Uterus (tissue), 4 donors: ENCODE results near the gene RNF166. TPM values are rescaled to one million over a fixed set of nuclear protein-coding genes. Genes with fewer than 3 reads are reported as not detected.

ENCODE experiments used
- DNase-seq, 2 donors: peaks; one replicate each; pipeline ENCODE4 v3.0.0-alpha.2; 2019 to 2020
- H3K27ac ChIP-seq, 2 donors: fragments of 200-600 bp; sonication (generic); 1 replicate in 1 of 2; 2 replicates in 1 of 2; pipeline ENCODE4 v1.5.1; 2016 to 2018
- H3K27me3 ChIP-seq, 2 donors: fragments of 200-600 bp; sonication (generic); one replicate each; pipeline ENCODE4 v1.5.1; 2018 to 2019; ENCODE audit warnings: control low read depth in 1 of 2
- H3K36me3 ChIP-seq, 2 donors: fragments of 200-600 bp; sonication (generic); one replicate each; pipeline ENCODE4 v1.5.1; 2019; ENCODE audit warnings: control low read depth in 1 of 2
- H3K4me1 ChIP-seq, 2 donors: fragments of 200-600 bp; sonication (generic); one replicate each; pipeline ENCODE4 v1.5.1; 2018 to 2019; ENCODE audit warnings: control low read depth in 1 of 2
- H3K4me3 ChIP-seq, 2 donors: fragments of 200-600 bp; sonication (generic); 1 replicate in 1 of 2; 2 replicates in 1 of 2; pipeline ENCODE4 v1.5.1; 2018 to 2019; ENCODE audit warnings: mild to moderate bottlenecking in 1 of 2
- H3K9me3 ChIP-seq, 2 donors: fragments of 200-600 bp; sonication (generic); one replicate each; pipeline ENCODE4 v1.5.1; 2019; ENCODE audit warnings: control low read depth in 1 of 2
- POLR2A ChIP-seq, 2 donors: fragments of 450-650 bp; IDR thresholded peaks; one replicate each; pipeline ENCODE4 v1.6.1; 2016; ENCODE audit warnings: antibody characterized with exemption in 2 of 2, mild to moderate bottlenecking in 1 of 2, moderate library complexity in 1 of 2
- intact Hi-C: fragments of 100-400 bp; cut with DNase I; formaldehyde crosslinking; loops from one replicate; pipeline ENCODE4 v1.15.1; 2023; ENCODE audit warnings: low total_unique reads
- total RNA-seq, 4 donors: library from RNA; depleted of rRNA in 3 of 4; stranded (reverse); fragments of >200 nt in 3 of 4; gene quantifications; one replicate each; pipeline versions ENCODE4 v1.1.0 to v1.2.4, GENCODE V29; 2014 to 2023
- TF ChIP-seq, protein P1 (sequence below), 4 experiments: fragments of 200-600 bp in 2 of 4; fragments of 450-650 bp in 2 of 4; sonication (generic) in 2 of 4; IDR thresholded peaks; one replicate each; pipeline ENCODE4 v1.5.1; 2016 to 2019; ENCODE audit warnings: antibody characterized with exemption in 4 of 4, mild to moderate bottlenecking in 2 of 4, moderate library complexity in 1 of 4
- donor health status: DM: yes; HTN: yes; CAD: no.

Gene RNF166
- total RNA-seq, 4 donors from 2014 or later: 14.2 to 33.2 (median 20.0) TPM

DNA sequence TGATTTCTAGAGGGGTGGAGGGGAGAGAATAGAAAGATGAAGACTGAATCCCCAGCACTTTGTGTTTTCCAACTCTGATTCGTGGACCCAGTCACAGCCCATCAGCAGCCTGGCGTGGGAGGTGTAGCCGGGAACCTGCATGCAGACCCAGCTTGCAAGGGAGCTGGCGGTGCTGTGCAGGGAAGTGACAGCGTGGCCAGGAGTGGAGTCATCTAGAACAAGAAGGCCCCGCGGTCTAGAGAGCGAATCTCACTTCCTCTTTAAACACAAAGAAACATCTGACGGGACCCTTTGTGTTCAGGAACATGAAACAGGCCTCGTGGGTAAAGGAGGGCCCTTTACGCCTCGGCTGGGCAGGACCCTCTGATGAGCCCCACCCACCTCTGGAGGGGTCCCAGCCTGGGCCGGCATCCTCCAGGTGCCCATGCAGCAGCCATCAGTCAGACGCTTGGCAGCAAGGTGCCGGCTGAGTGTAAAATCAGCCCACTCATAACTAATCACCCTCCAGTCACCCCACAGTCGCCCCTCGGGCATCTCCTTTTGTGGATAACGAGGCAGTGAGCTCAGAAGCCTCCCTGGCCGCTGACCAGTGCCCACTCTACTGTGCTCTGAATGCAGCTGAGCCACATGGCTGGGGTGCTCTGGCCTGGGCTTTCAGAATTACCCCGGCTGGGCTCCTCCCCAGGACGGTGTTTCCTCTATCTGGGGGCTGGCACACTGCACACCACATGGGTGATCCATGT is 24.3 kb downstream of the RNF166 start:
- Histone ChIP-seq H3K27me3 (peaks cover 15 to 29% of the 10 kb centered on the region in 2 donors), H3K4me3 (no peak overlapping the region), H3K9me3 (no peaks in the 10 kb centered on the region), H3K4me1 (peaks cover 0 to 16% of the 10 kb centered on the region in 2 donors), H3K27ac (no peak overlapping the region), H3K36me3 (no peaks in the 10 kb centered on the region)
- TF ChIP-seq, protein P1, sequence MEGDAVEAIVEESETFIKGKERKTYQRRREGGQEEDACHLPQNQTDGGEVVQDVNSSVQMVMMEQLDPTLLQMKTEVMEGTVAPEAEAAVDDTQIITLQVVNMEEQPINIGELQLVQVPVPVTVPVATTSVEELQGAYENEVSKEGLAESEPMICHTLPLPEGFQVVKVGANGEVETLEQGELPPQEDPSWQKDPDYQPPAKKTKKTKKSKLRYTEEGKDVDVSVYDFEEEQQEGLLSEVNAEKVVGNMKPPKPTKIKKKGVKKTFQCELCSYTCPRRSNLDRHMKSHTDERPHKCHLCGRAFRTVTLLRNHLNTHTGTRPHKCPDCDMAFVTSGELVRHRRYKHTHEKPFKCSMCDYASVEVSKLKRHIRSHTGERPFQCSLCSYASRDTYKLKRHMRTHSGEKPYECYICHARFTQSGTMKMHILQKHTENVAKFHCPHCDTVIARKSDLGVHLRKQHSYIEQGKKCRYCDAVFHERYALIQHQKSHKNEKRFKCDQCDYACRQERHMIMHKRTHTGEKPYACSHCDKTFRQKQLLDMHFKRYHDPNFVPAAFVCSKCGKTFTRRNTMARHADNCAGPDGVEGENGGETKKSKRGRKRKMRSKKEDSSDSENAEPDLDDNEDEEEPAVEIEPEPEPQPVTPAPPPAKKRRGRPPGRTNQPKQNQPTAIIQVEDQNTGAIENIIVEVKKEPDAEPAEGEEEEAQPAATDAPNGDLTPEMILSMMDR (IDR thresholded peaks at IDR 0.05): no peak
- TF ChIP-seq POLR2A (IDR thresholded peaks at IDR 0.05): no peak
- intact Hi-C loops: no loop called here
- no peak for DNase-seq

DNA sequence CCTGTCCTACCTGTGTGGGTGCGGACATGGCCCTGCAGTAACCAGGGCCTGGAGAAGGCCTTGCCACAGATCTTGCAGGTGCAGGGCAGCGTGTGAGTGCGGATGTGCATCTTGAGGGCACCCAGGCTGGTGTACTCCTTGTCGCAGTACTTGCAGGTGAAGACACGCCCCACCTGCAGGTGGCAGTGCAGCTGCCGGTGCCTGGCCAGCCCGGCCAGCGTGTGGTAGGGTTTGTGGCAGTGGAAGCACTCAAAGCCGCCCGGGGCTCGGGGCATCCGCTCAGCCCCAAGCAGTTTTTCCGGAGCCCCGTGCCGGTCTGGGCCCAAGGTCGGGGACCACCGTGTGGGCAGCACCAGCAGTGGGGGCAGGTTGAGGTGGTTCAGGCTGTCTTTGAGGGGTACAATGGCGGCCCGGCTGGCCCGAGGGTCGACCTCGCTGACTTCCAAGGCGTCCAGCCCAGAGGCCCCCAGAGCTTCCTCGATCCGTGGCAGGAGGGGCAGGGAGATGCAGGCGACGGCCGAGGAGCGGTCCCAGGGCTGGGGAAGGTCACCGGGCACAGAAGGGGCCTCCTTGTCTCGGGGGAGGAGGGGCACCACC is 25.0 kb downstream of the RNF166 start:
- Histone ChIP-seq H3K4me3 (no peak overlapping the region), H3K27me3 (peaks cover 13 to 29% of the 10 kb centered on the region in 2 donors), H3K4me1 (peaks cover 0 to 9% of the 10 kb centered on the region in 2 donors), H3K27ac (no peak overlapping the region), H3K9me3 (no peaks in the 10 kb centered on the region), H3K36me3 (no peaks in the 10 kb centered on the region)
- no peak for TF ChIP-seq POLR2A (IDR thresholded peaks at IDR 0.05)
- TF ChIP-seq, protein P1 (IDR thresholded peaks at IDR 0.05): no peak
- DNase-seq: no peak
- intact Hi-C loops: no loop called here

DNA sequence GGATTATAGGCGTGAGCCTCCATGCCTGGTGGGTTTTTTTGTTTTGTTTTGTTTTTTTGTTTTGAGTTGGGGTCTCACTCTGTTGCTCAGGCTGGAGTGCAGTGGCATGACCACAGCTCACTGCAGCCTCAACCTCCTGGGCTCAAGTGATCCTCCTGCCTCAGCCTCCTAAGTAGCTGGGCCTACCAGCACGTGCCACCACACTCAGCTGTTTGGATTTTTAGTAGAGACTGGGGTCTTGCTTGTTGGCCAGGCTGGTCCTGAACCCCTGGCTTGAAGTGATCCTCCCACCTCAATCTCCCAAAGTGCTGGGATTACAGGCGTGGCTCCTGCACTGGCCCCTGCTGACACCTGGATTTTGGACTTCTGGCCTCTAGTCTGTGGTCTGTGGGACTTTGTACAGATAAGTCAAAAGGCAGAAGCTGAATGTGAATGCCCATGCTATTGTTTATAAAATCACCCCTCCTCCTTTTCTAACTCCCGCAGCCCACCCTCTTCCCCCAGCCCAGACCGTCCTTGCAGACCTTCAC is 25.6 kb downstream of the RNF166 start:
- no peak for DNase-seq
- H3K36me3 ChIP-seq: no peaks in the 10 kb centered on the region
- no peak overlapping the region for H3K27ac ChIP-seq
- H3K4me1 ChIP-seq: peaks cover 0 to 3% of the 10 kb centered on the region in 2 donors
- no peak overlapping the region for H3K4me3 ChIP-seq
- H3K9me3 ChIP-seq: no peaks in the 10 kb centered on the region
- H3K27me3 ChIP-seq: peaks cover 8 to 28% of the 10 kb centered on the region in 2 donors
- TF ChIP-seq, protein P1 (IDR thresholded peaks at IDR 0.05): no peak
- no peak for TF ChIP-seq POLR2A (IDR thresholded peaks at IDR 0.05)
- intact Hi-C loops: no loop called here

DNA sequence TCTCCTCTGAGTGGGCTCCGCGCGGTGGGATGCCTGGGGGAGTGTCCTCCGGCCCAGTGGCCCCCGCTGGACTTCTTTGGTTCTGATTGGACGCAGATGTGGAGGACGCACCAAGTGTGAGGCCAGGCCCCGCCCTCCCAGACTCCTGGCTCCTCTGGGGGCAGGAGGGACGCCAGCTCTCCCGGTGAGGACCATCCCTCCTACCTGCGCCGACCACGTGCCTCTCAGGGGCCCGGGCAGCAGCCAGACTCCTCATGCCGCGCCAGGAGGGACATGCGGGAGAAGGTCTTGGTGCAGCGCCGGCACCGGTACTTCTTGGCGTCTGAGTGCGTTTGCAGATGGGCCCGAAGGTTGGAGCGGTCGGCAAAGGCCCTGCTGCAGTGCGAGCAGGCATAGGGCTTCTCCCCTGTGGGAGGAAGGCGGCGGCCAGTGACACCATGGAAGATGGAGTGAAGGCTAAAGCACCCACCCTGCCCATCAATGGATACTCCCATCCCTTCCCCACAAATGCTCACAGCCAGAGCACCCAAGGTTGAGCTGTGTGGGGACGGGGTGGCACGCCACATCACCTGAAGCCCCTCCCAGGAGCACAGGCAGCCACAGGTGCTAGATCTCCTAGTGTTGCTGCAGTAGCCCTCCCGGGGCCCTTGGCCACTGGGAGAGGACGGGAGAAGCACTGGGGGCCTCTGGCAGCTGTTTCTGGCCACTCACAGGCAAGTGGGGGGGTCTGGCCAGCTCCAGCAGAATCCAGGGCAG is 27.8 kb downstream of the RNF166 start:
- H3K4me1 ChIP-seq: no peaks in the 10 kb centered on the region
- intact Hi-C loops: no loop called here
- TF ChIP-seq, protein P1 (IDR thresholded peaks at IDR 0.05): no peak
- TF ChIP-seq POLR2A (IDR thresholded peaks at IDR 0.05): no peak
- H3K36me3 ChIP-seq: no peaks in the 10 kb centered on the region
- no peak for DNase-seq
- H3K27me3 ChIP-seq: peaks cover 0 to 12% of the 10 kb centered on the region in 2 donors
- no peaks in the 10 kb centered on the region for H3K9me3 ChIP-seq
- no peak overlapping the region for H3K27ac ChIP-seq
- no peak overlapping the region for H3K4me3 ChIP-seq
